SK-N-SH (cell line): ENCODE results near the gene LIMS2. TPM values are rescaled to one million over a fixed set of nuclear protein-coding genes. Genes with fewer than 3 reads are reported as not detected.
A peak's percentile ranks its signal among the peaks of the same experiment; 100 is the strongest.

Source experiments
- CTCF ChIA-PET: fragments of 300-600, 350-600 bp; formaldehyde crosslinking; extraction: SDS; loops from one replicate; lab custom pipeline; 2021; lab: Yijun Ruan, JAX
- POLR2A ChIA-PET: fragments of 350-600 bp; sonication (Branson Sonifier 250); formaldehyde crosslinking; extraction: SDS; loops from one replicate; lab custom pipeline; 2020; ENCODE audit warnings: antibody characterized with exemption, inconsistent platforms; lab: Yijun Ruan, JAX
- DNase-seq: peaks from one replicate; pipeline ENCODE4 v3.0.0; 2012
- H2AFZ ChIP-seq: fragments of 200-600 bp; sonication (generic); 2 replicates; pipeline ENCODE4 v1.8.1; 2016; ENCODE audit warnings: antibody characterized with exemption, mild to moderate bottlenecking, low read depth
- H3F3A ChIP-seq: fragments of 200-600 bp; sonication (generic); replicated peaks from 2 replicates; pipeline ENCODE3; 2016; ENCODE audit warnings: antibody characterized with exemption, mild to moderate bottlenecking; ENCODE audit not compliant: insufficient read depth
- H3K27ac ChIP-seq, 2 experiments: fragments of 200-500 bp in 1 of 2; fragments of 200-600 bp in 1 of 2; sonication (Bioruptor generic) in 1 of 2; sonication (generic), shearing (Covaris generic) in 1 of 2; 2 replicates each; pipeline versions ENCODE4 v1.5.1 to v1.6.1; 2014 to 2016; ENCODE audit warnings: low read depth in 2 of 2, inconsistent platforms in 1 of 2, low read length in 1 of 2, mild to moderate bottlenecking in 1 of 2, mixed read lengths in 1 of 2
- H3K27me3 ChIP-seq: fragments of 200-600 bp; sonication (generic), shearing (Covaris generic); 2 replicates; pipeline ENCODE4 v1.6.1; 2016; ENCODE audit warnings: mixed run types; ENCODE audit not compliant: insufficient read depth
- H3K36me3 ChIP-seq, 2 experiments: fragments of 200-500 bp in 1 of 2; fragments of 200-600 bp in 1 of 2; sonication (Bioruptor generic) in 1 of 2; sonication (generic) in 1 of 2; replicated peaks in 1 of 2; 2 replicates each; pipeline versions ENCODE3 to v1.5.1; 2014 to 2016; ENCODE audit warnings: low read length in 1 of 2, mild to moderate bottlenecking in 1 of 2; ENCODE audit not compliant: insufficient read depth in 2 of 2, control insufficient read depth in 1 of 2
- H3K4me1 ChIP-seq, 2 experiments: fragments of 200-500 bp in 1 of 2; fragments of 200-600 bp in 1 of 2; sonication (Bioruptor generic) in 1 of 2; sonication (generic), shearing (Covaris generic) in 1 of 2; 2 replicates each; pipeline versions ENCODE4 v1.5.1 to v1.6.1; 2014 to 2016; ENCODE audit warnings: low read depth in 1 of 2, low read length in 1 of 2, mixed run types in 1 of 2; ENCODE audit not compliant: insufficient read depth in 2 of 2, control insufficient read depth in 1 of 2
- H3K4me2 ChIP-seq: fragments of 200-600 bp; sonication (generic), shearing (Covaris generic); 2 replicates; pipeline ENCODE4 v1.6.1; 2017; ENCODE audit warnings: mixed run types
- H3K4me3 ChIP-seq, 2 experiments: fragments of 200-500 bp in 1 of 2; fragments of 200-600 bp in 1 of 2; sonication (Bioruptor generic) in 1 of 2; sonication (generic), shearing (Covaris generic) in 1 of 2; 2 replicates each; pipeline versions ENCODE4 v1.5.1 to v1.8.1; 2014 to 2016; ENCODE audit warnings: low read depth in 2 of 2, inconsistent platforms in 1 of 2, low read length in 1 of 2, mild to moderate bottlenecking in 1 of 2, mixed read lengths in 1 of 2, moderate library complexity in 1 of 2
- H3K79me2 ChIP-seq: fragments of 200-600 bp; sonication (generic); 2 replicates; pipeline ENCODE4 v1.8.1; 2017; ENCODE audit warnings: mild to moderate bottlenecking; ENCODE audit not compliant: insufficient read depth
- H3K9ac ChIP-seq: fragments of 200-600 bp; sonication (generic); 2 replicates; pipeline ENCODE4 v1.6.1; 2017; ENCODE audit warnings: mixed run types
- H3K9me2 ChIP-seq: fragments of 200-600 bp; sonication (generic); 2 replicates; pipeline ENCODE4 v1.6.1; 2017; ENCODE audit warnings: mixed run types
- H3K9me3 ChIP-seq: fragments of 200-600 bp; sonication (generic); 2 replicates; pipeline ENCODE4 v1.6.1; 2017; ENCODE audit warnings: mixed run types, mild to moderate bottlenecking, moderate library complexity
- H4K20me1 ChIP-seq: fragments of 200-600 bp; sonication (generic); 2 replicates; pipeline ENCODE4 v1.6.1; 2017; ENCODE audit warnings: mild to moderate bottlenecking, mixed run types; ENCODE audit not compliant: insufficient read depth
- CHD2 ChIP-seq: fragments of 150-350 bp; IDR thresholded peaks from 2 replicates; pipeline ENCODE4 v1.6.1; 2018; ENCODE audit warnings: low read length; ENCODE audit not compliant: partially characterized antibody
- EP300 ChIP-seq, 2 experiments: IDR thresholded peaks; 2 replicates each; pipeline versions ENCODE4 v1.4.0 to v1.6.1; 2012; ENCODE audit warnings: borderline replicate concordance in 1 of 2, low read depth in 1 of 2, low read length in 1 of 2
- EZH2phosphoT487 ChIP-seq: fragments of 200-600 bp; sonication (generic); IDR thresholded peaks from 2 replicates; pipeline ENCODE4 v1.6.1; 2017; ENCODE audit warnings: low read depth, mixed run types, mild to moderate bottlenecking, antibody characterized with exemption, moderate library complexity, borderline replicate concordance
- FOXM1 ChIP-seq: IDR thresholded peaks from 2 replicates; pipeline ENCODE4 v1.4.0; 2012; ENCODE audit warnings: low read depth, mild to moderate bottlenecking
- GABPA ChIP-seq: IDR thresholded peaks from 2 replicates; pipeline ENCODE4 v1.4.0; 2012; ENCODE audit warnings: low read depth, mild to moderate bottlenecking
- GATA2 ChIP-seq: sonication (generic); formaldehyde crosslinking; IDR thresholded peaks from 2 replicates; pipeline ENCODE4 v1.5.0; 2020; ENCODE audit warnings: mild to moderate bottlenecking, missing genetic modification reagents
- JUND ChIP-seq: IDR thresholded peaks from 2 replicates; pipeline ENCODE4 v1.4.0; 2012
- MEF2A ChIP-seq: IDR thresholded peaks from 2 replicates; pipeline ENCODE4 v1.4.0; 2012; ENCODE audit warnings: low read depth, borderline replicate concordance
- MXI1 ChIP-seq: IDR thresholded peaks from 2 replicates; pipeline ENCODE4 v1.6.1; 2012; ENCODE audit warnings: mild to moderate bottlenecking, low read depth, low read length, improper control_type of control experiment
- NFIC ChIP-seq: IDR thresholded peaks from 2 replicates; pipeline ENCODE4 v1.4.0; 2012; ENCODE audit warnings: borderline replicate concordance
- PBX3 ChIP-seq: IDR thresholded peaks from 2 replicates; pipeline ENCODE4; 2012
- RCOR1 ChIP-seq: fragments of 150-350 bp; IDR thresholded peaks from 2 replicates; pipeline ENCODE4 v1.6.1; 2017; ENCODE audit warnings: antibody characterized with exemption, low read length
- RXRA ChIP-seq: IDR thresholded peaks from 2 replicates; pipeline ENCODE4 v1.4.0; 2012; ENCODE audit warnings: low read depth, mild to moderate bottlenecking, borderline replicate concordance
- SIN3A ChIP-seq: IDR thresholded peaks from 2 replicates; pipeline ENCODE4 v1.6.1; 2012; ENCODE audit warnings: low read depth, mild to moderate bottlenecking, low read length, moderate library complexity, borderline replicate concordance
- TAF1 ChIP-seq: IDR thresholded peaks from 2 replicates; pipeline ENCODE4 v1.6.1; 2012; ENCODE audit warnings: low read depth, mild to moderate bottlenecking, low read length, moderate library complexity, borderline replicate concordance
- TCF12 ChIP-seq: IDR thresholded peaks from 2 replicates; pipeline ENCODE4 v1.4.0; 2012
- TEAD4 ChIP-seq: IDR thresholded peaks from 2 replicates; pipeline ENCODE4 v1.4.0; 2012; ENCODE audit warnings: mild to moderate bottlenecking, borderline replicate concordance; ENCODE audit not compliant: insufficient read depth
- USF1 ChIP-seq: IDR thresholded peaks from 2 replicates; pipeline ENCODE4 v1.4.0; 2012; ENCODE audit warnings: low read depth, borderline replicate concordance
- USF2 ChIP-seq: fragments of 150-350 bp; IDR thresholded peaks from 2 replicates; pipeline ENCODE4 v1.6.1; 2017; ENCODE audit warnings: antibody characterized with exemption, low read length, low read depth, borderline replicate concordance
- WGBS: methylation state at CpG from one replicate; pipeline ENCODE4 v1.1.6; 2017; ENCODE audit warnings: low lambda C conversion rate; 5-methylcytosine and 5-hydroxymethylcytosine counted together
- polyA plus RNA-seq, 3 experiments: library from polyadenylated mRNA; depleted of rRNA; stranded (reverse); fragments of >200 nt; gene quantifications; 2 replicates each; pipeline ENCODE4 v1.2.3, GENCODE V29; 2012
- TF ChIP-seq, protein P1 (sequence below): IDR thresholded peaks from 2 replicates; pipeline ENCODE4 v1.4.0; 2012; ENCODE audit warnings: low read depth, borderline replicate concordance
- TF ChIP-seq, protein P2 (sequence below): fragments of 150-350 bp; IDR thresholded peaks from 2 replicates; pipeline ENCODE4 v1.6.1; 2016; ENCODE audit warnings: mild to moderate bottlenecking, low read depth, low read length

Gene LIMS2
- polyA plus RNA-seq, 1 of the 3 experiments (the other 2 are of a cell fraction): 2.7 TPM

DNA sequence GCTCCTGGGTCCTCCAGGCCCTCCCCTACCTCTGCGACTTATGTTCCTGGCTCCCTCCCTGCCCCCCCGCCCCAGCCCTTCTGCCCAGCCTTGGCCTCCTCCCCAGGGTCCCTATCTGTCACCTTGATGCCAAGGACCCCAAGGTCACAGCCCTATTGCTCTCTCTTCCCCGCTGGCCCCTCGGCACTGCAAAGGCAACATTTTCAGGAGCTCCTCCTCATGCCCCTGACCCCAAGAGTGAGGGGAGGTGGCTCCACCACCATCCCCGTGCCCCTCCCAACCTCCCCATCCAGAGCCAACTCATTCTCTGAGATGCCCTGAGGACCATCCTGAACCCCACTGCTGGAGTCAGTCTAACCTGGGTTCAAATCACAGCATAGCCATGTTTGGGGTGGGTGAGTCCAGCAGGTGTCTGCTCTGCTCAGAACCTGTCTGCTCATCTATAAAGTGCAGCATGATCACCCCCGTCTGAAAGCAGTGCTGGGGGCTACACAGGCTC, 11.7 kb downstream of the LIMS2 start (continued):
- TF ChIP-seq USF2 (no peak), TAF1 (no peak), NFIC (no peak)

DNA sequence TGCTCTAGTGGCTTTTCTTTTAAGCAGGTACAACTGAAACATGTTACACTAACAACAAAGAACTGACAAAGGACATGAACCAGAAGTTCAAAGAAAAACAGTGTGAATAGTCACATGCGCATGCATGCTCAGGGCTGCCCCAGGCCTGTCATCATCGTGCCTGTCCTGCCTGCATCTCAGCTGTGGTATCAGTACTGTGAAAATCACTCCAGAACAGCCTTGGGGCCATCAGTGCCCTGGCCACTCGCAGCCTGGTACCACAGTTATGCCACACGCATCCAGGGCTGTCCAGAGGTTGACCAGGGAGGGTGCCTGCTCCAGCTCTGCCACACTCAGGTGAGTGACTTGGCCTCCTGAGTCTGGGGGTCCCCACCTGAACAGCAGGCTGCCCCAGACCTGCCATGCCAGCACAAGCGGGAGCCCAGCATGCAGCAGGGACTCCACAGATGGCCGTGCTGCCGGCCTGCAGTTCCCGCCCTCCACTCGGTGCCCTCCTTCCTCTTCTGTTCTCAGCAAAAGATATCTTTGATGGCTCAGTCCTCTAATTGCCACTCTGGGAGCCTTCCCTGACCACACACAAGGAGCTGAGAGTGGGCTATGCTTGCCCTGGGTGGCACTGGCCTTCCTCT, 12.3 kb downstream of the LIMS2 start:
- ChIA-PET POLR2A (interaction anchor here (1.5 to 1.8 kb wide), 2 partner anchors 10 to 12 kb away, joined by 6 read pairs; partner anchors contain the start of gene LIMS2), CTCF (interaction anchor here (0.5 to 1.9 kb wide), 6 partner anchors 11 to 309 kb away, joined by 3 to 11 read pairs (median 4); no protein-coding TSS in a partner anchor)
- Histone ChIP-seq H3K4me3 (no peak overlapping the region), H3K27me3 (no peaks in the 10 kb centered on the region), H3F3A (no peaks in the 10 kb centered on the region), H3K27ac (peak overlapping the region in 1 of 2 experiments; percentile 34; a peak in 1 of 4 replicates), H3K4me1 (peaks cover 0 to 21% of the 10 kb centered on the region in 2 experiments; a peak in 1 of 4 replicates), H3K4me2 (no peak overlapping the region), H3K9me3 (no peaks in the 10 kb centered on the region), H3K9me2 (no peaks in the 10 kb centered on the region), H3K9ac (no peak overlapping the region), H2AFZ (no peak overlapping the region), H3K36me3 (no peaks in the 10 kb centered on the region), H4K20me1 (no peaks in the 10 kb centered on the region), H3K79me2 (0 out of 2 replicates have a peak, but pooled peaks cover 3% of the 10 kb centered on the region)
- 77% methylated on average over 8 of the region's 9 CpGs for WGBS
- TF ChIP-seq EZH2phosphoT487 (no peak), EP300 (IDR thresholded peaks at IDR 0.05; ENCODE audit: borderline replicate concordance in 1 of 2, low read depth in 1 of 2, low read length in 1 of 2) (peak in 1 of 2 experiments; percentile 50; a peak in 2 of 4 replicates), SIN3A (no peak), GABPA (no peak), RCOR1 (peak; percentile 44; the same call in 1 of the 2 replicates), MXI1 (peak; percentile 72; the same call in 1 of the 2 replicates), USF1 (no peak), MEF2A (no peak), RXRA (no peak), FOXM1 (no peak), PBX3 (no peak), GATA2 (CRISPR knock-in tag) (no peak; the same call in 1 of the 2 replicates), USF2 (no peak), TEAD4 (no peak), TCF12 (no peak), CHD2 (no peak), JUND (no peak)
- TF ChIP-seq, protein P1, sequence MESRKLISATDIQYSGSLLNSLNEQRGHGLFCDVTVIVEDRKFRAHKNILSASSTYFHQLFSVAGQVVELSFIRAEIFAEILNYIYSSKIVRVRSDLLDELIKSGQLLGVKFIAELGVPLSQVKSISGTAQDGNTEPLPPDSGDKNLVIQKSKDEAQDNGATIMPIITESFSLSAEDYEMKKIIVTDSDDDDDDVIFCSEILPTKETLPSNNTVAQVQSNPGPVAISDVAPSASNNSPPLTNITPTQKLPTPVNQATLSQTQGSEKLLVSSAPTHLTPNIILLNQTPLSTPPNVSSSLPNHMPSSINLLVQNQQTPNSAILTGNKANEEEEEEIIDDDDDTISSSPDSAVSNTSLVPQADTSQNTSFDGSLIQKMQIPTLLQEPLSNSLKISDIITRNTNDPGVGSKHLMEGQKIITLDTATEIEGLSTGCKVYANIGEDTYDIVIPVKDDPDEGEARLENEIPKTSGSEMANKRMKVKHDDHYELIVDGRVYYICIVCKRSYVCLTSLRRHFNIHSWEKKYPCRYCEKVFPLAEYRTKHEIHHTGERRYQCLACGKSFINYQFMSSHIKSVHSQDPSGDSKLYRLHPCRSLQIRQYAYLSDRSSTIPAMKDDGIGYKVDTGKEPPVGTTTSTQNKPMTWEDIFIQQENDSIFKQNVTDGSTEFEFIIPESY: no peak
- TF ChIP-seq, protein P2, sequence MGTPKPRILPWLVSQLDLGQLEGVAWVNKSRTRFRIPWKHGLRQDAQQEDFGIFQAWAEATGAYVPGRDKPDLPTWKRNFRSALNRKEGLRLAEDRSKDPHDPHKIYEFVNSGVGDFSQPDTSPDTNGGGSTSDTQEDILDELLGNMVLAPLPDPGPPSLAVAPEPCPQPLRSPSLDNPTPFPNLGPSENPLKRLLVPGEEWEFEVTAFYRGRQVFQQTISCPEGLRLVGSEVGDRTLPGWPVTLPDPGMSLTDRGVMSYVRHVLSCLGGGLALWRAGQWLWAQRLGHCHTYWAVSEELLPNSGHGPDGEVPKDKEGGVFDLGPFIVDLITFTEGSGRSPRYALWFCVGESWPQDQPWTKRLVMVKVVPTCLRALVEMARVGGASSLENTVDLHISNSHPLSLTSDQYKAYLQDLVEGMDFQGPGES: no peak
- DNase-seq: peak; percentile 79
